GM12878 (cell line): ENCODE measurements around the gene ZNF445. TPM values are rescaled to one million over a fixed set of nuclear protein-coding genes. Genes with fewer than 3 reads are reported as not detected.
"Not testable (repeated sequence)": the region's sequence is repeated elsewhere in the genome, so short reads cannot be mapped to it uniquely, and the experiment has no call there.

Experiments used
- ATAC-seq: fragments of 200-7000 bp; cut with Tn5 transposase; 3 replicates; pipeline ENCODE4 v1.9.1; 2020; ENCODE audit warnings: mild to moderate bottlenecking, moderate library complexity
- BruUV-seq: library from RNA; stranded (reverse); fragments of 400-500 nt; replicated peaks from 2 replicates; lab custom pipeline; 2021; lab: Mats Ljungman, UMichigan
- CTCF ChIA-PET: fragments of 300-600 bp; sonication (Branson Sonifier 250); formaldehyde crosslinking; extraction: SDS; loops from one replicate; lab custom pipeline; 2021; ENCODE audit warnings: inconsistent platforms; lab: Yijun Ruan, JAX
- POLR2A ChIA-PET: fragments of 350-600 bp; formaldehyde crosslinking; extraction: SDS; loops from one replicate; lab custom pipeline; 2021; ENCODE audit warnings: inconsistent platforms; lab: Charles Lee
- RAD21 ChIA-PET: fragments of 300-600 bp; sonication (Branson Sonifier 250); formaldehyde crosslinking; loops from one replicate; lab custom pipeline; 2023; ENCODE audit warnings: antibody characterized with exemption; ENCODE audit not compliant: unreplicated experiment; lab: Charles Lee
- SMC1A ChIA-PET: fragments of 300-600 bp; sonication (Branson Sonifier 250); formaldehyde crosslinking; loops from one replicate; lab custom pipeline; 2023; ENCODE audit not compliant: unreplicated experiment, uncharacterized antibody; lab: Charles Lee
- DNase-seq: peaks from one replicate; pipeline ENCODE4 v3.0.0-alpha.2; 2011; ENCODE audit warnings: low read depth, low spot score
- FAIRE-seq: peaks from 3 replicates; lab custom pipeline; 2011; peaks lifted over from hg19 to GRCh38; lab: Jason Lieb, UNC
- H2AFZ ChIP-seq: 2 replicates; pipeline ENCODE4 v1.6.0; 2011; ENCODE audit warnings: low read depth, low read length, control low read depth; ENCODE audit not compliant: control insufficient read depth
- H3K27ac ChIP-seq: 2 replicates; pipeline ENCODE4 v1.5.1; 2011; ENCODE audit warnings: control low read depth; ENCODE audit not compliant: control insufficient read depth, insufficient read depth
- H3K27me3 ChIP-seq, 2 experiments: replicated peaks in 1 of 2; 2 replicates each; pipeline versions ENCODE4 v1.6.0 to v1.6.1; 2011; ENCODE audit warnings: low read length in 1 of 2; ENCODE audit not compliant: control insufficient read depth in 2 of 2, insufficient read depth in 2 of 2
- H3K36me3 ChIP-seq, 2 experiments: 2 replicates each; pipeline ENCODE4 v1.5.1; 2011; ENCODE audit warnings: low read length in 1 of 2; ENCODE audit not compliant: control insufficient read depth in 2 of 2, insufficient read depth in 2 of 2
- H3K4me1 ChIP-seq: 2 replicates; pipeline ENCODE4 v1.6.1; 2011; ENCODE audit warnings: mild to moderate bottlenecking, low read length, moderate library complexity, mixed read lengths; ENCODE audit not compliant: control insufficient read depth, insufficient read depth
- H3K4me2 ChIP-seq: 2 replicates; pipeline ENCODE4 v1.6.0; 2011; ENCODE audit warnings: control low read depth; ENCODE audit not compliant: control insufficient read depth, insufficient read depth
- H3K4me3 ChIP-seq: fragments of 200-600 bp; sonication (generic); 2 replicates; pipeline ENCODE4 v1.5.1; 2016
- H3K79me2 ChIP-seq: 2 replicates; pipeline ENCODE4 v1.6.0; 2011; ENCODE audit warnings: low read length; ENCODE audit not compliant: control insufficient read depth, insufficient read depth
- H3K9ac ChIP-seq: 2 replicates; pipeline ENCODE4 v1.8.0; 2011; ENCODE audit warnings: low read length, control low read depth, mixed read lengths; ENCODE audit not compliant: control insufficient read depth, insufficient read depth
- H3K9me3 ChIP-seq: replicated peaks from 3 replicates; pipeline ENCODE4 v1.5.1; 2011; ENCODE audit warnings: mild to moderate bottlenecking, low read length; ENCODE audit not compliant: control insufficient read depth, insufficient read depth
- H4K20me1 ChIP-seq: 2 replicates; pipeline ENCODE4 v1.6.0; 2011; ENCODE audit not compliant: control insufficient read depth, insufficient read depth
- JUND ChIP-seq: IDR thresholded peaks from 2 replicates; pipeline ENCODE4 v1.6.1; 2012; ENCODE audit warnings: low read depth, mild to moderate bottlenecking, low read length, improper control_type of control experiment, moderate library complexity
- WGBS: methylation state at CpG from one replicate; pipeline ENCODE4 v1.1.6; 2016; ENCODE audit warnings: low lambda C conversion rate; ENCODE audit not compliant: insufficient replicate concordance, insufficient coverage; ENCODE audit errors: missing lambda C conversion rate; 5-methylcytosine and 5-hydroxymethylcytosine counted together
- in situ Hi-C: fragments of 300-500 bp; cut with MboI; formaldehyde crosslinking; loops from 9 replicates; pipeline ENCODE4 v1.14.3; 2018; ENCODE audit warnings: mixed read lengths
- intact Hi-C: fragments of 100-400 bp; cut with micrococcal nuclease; formaldehyde crosslinking; loops from one replicate; pipeline ENCODE4 v1.14.2; 2022; ENCODE audit not compliant: unreplicated experiment
- polyA plus RNA-seq, 11 experiments: library from polyadenylated mRNA; depleted of rRNA in 4 of 11; unstranded in 6 of 11; stranded (reverse) in 5 of 11; fragments of >200 nt; fragmentation: Nextera tagmentation in 4 of 11; fragmentation: Illumina TruSeq in 1 of 11; extraction: Ambion mirVana in 4 of 11; extraction: Trizol in 1 of 11; gene quantifications; 1 replicate in 1 of 11; 2 replicates in 10 of 11; pipeline versions ENCODE4 v1.2.1 to v1.2.3, GENCODE V29; 2011 to 2016; ENCODE audit warnings: inconsistent platforms in 2 of 11, missing spikeins in 2 of 11, low read depth in 1 of 11
- total RNA-seq, 4 experiments: library from RNA; depleted of rRNA in 3 of 4; stranded (reverse); fragments of >200 nt in 3 of 4; fragmentation: Illumina TruSeq in 1 of 4; extraction: Trizol in 1 of 4; gene quantifications; 2 replicates each; pipeline versions ENCODE4 v1.2.1 to v1.2.3, GENCODE V29; 2013 to 2021
- TF ChIP-seq, protein P1 (sequence below): fragments of 450-650 bp; IDR thresholded peaks from 2 replicates; pipeline ENCODE4 v1.6.1; 2017; ENCODE audit warnings: antibody characterized with exemption, mild to moderate bottlenecking, moderate library complexity
- TF ChIP-seq, protein P2 (sequence below): IDR thresholded peaks from 2 replicates; pipeline ENCODE4 v1.6.1; 2011; ENCODE audit warnings: borderline replicate concordance, low read depth, mild to moderate bottlenecking, moderate library complexity, mixed read lengths, low read length; ENCODE audit not compliant: insufficient read depth; ENCODE audit errors: extremely low read length

Gene ZNF445
- total and polyA plus RNA-seq, 10 of the 15 experiments (the other 5 are each of a cell fraction or from before 2014, with no cell fraction given) = 0.80 to 14.4 (median 5.6) TPM

DNA sequence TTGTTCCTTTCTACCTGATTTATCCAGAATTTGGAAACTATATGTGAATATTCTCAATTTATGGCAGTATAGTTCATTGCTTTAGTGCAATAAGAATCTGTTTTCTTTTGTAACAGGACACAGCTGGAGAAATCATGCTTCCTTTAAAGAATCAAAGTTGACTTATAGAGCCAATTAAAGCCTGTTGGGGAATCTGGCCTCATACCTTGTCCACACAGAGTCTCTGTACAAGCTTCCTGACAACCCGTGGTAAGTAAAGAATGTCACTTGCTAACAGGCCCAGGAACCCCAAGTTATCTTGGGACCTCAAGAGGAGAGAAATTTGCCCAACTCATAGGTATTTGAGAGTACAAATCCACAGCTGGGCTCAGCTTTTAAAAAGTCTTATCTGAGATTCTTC, 10.2 kb downstream of the ZNF445 start (continued):
- TF ChIP-seq, protein P1, sequence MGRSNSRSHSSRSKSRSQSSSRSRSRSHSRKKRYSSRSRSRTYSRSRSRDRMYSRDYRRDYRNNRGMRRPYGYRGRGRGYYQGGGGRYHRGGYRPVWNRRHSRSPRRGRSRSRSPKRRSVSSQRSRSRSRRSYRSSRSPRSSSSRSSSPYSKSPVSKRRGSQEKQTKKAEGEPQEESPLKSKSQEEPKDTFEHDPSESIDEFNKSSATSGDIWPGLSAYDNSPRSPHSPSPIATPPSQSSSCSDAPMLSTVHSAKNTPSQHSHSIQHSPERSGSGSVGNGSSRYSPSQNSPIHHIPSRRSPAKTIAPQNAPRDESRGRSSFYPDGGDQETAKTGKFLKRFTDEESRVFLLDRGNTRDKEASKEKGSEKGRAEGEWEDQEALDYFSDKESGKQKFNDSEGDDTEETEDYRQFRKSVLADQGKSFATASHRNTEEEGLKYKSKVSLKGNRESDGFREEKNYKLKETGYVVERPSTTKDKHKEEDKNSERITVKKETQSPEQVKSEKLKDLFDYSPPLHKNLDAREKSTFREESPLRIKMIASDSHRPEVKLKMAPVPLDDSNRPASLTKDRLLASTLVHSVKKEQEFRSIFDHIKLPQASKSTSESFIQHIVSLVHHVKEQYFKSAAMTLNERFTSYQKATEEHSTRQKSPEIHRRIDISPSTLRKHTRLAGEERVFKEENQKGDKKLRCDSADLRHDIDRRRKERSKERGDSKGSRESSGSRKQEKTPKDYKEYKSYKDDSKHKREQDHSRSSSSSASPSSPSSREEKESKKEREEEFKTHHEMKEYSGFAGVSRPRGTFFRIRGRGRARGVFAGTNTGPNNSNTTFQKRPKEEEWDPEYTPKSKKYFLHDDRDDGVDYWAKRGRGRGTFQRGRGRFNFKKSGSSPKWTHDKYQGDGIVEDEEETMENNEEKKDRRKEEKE = no peak
- no peak for TF ChIP-seq JUND
- TF ChIP-seq, protein P2, sequence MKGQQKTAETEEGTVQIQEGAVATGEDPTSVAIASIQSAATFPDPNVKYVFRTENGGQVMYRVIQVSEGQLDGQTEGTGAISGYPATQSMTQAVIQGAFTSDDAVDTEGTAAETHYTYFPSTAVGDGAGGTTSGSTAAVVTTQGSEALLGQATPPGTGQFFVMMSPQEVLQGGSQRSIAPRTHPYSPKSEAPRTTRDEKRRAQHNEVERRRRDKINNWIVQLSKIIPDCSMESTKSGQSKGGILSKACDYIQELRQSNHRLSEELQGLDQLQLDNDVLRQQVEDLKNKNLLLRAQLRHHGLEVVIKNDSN = no peak

DNA sequence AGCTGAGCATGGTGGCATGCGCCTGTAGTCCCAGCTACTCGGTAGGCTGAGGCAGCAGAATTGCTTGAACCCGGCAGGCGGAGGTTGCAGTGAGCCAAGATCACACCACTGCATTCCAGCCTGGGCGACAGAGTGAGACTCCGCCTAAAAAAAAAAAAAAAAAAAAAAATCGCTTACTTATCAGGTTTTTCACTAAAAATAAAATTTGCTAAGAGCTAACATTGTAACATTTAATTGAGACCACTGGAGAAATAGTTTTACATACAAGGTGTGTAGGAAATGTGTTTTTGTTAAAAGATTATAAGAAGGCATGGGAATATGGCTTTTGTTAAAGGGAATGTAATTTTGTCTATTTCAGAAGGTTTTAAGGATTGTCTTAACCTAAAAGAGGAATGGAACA, 12.6 kb downstream of the ZNF445 start:
- H3K36me3 ChIP-seq, ATAC-seq, H3K4me1 ChIP-seq, H3K79me2 ChIP-seq, H4K20me1 ChIP-seq, H3K9me3 ChIP-seq, RAD21 ChIA-PET, H3K27ac ChIP-seq, H3K4me2 ChIP-seq, BruUV-seq, H2AFZ ChIP-seq, H3K4me3 ChIP-seq, intact Hi-C loops, in situ Hi-C loops, FAIRE-seq, H3K9ac ChIP-seq, SMC1A ChIA-PET, DNase-seq, H3K27me3 ChIP-seq: not testable (repeated sequence)
- ChIA-PET POLR2A (interaction anchor here (0.6 to 1.3 kb wide), 3 partner anchors 10 to 784 kb away, joined by 3 to 5 read pairs (median 3); partner anchors contain the start of gene ZNF445), CTCF (interaction anchor here (0.6 to 1.6 kb wide), 2 partner anchors 25 to 72 kb away, joined by 3 read pairs; no protein-coding TSS in a partner anchor)
- WGBS = 98% methylated on average over 6 of the region's 7 CpGs
